HG03558 (cell line): ENCODE measurements around the gene COX7A2L.

Source experiments
- ATAC-seq: cut with Tn5 transposase; IDR thresholded peaks from one replicate; pipeline ENCODE4 v1.9.1; 2021; ENCODE audit warnings: moderate number of reproducible peaks; ENCODE audit not compliant: unreplicated experiment; ENCODE audit errors: extremely low read depth

Gene COX7A2L

DNA sequence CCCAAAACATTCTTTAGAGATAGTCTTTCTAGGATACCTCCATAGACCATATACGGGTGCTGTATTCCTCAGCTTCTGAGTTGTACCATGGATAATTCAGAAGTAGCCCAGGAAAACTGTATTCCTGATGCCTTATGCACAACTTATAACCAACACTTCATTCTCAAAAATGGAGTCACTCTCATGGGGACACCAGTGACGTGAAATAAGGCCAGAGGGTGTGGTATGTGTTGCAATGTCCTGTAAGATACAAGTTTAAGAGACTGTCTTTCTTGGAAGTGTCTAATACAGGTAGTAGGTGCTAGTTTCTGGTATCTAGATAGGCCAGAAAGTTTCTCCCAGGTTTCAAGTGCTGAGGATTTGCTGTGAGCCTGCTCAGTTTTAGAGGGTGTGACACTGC is 36.1 kb downstream of the COX7A2L start:
- no peak for ATAC-seq

DNA sequence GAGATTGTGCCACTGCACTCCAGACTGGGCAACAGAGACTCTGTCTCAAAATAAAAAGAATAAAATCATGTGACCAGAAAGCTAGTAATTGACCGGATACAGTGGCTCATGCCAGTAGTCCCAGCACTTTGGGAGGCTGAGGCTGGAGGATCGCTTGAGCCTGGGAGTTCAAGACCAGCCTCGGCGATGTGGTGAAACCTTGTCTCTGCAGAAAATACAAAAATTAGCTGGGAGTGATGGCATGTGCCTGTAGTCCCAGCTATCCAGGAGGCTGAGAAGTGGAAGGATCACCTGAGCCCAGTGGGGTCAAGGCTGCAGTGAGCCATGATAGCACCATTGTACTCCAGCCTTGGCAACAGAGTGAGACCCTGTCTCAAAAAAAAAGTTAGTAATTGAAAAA is 36.8 kb downstream of the COX7A2L start:
- no peak for ATAC-seq

DNA sequence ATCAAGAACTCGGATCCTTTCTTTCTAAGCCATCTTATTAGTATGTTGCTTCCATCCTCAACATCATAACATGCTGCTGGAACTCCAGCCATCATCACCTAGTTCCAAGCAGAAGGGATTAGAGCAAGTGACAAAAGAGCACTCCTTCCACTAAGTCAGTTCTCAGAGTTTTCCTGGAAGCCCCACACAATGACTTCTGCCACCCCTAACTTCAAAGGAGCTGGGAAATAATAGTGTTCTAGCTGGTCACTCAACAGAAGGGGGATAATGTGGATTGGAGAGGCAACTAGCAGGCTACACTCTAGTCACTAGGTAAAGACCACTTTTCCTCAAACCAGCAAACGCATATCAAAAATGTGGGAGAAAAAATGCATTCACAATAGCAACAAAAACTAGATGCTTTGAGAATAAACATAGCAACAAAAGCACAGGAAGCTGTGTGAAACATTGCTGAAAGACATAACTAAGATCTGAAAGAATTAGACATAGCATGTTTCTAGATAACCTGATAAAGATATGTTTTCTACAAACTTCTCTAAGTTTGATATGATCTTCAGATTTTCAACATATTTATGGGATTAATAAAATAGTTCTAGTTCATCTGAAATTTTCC is 39.5 kb downstream of the COX7A2L start:
- ATAC-seq, result no peak

DNA sequence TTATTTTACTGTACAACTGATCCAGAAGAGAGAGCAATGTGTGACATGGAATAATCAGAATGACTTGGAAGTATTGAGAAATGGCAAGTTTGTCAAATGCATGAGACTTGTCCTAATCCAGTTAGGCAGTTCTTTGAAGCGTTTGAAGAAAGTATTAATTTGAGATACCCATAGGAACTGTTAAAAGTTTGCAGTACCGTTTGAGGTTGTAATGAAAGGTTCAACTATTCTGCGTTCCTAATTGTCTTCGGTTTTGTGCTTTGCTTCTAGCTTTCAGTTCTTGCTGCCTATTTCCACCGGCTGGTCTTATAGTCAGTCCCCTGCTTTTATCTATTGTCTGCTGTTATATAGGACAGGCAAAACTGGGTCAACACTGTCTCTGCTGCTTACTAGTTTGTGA is 41.8 kb downstream of the COX7A2L start:
- no peak for ATAC-seq

DNA sequence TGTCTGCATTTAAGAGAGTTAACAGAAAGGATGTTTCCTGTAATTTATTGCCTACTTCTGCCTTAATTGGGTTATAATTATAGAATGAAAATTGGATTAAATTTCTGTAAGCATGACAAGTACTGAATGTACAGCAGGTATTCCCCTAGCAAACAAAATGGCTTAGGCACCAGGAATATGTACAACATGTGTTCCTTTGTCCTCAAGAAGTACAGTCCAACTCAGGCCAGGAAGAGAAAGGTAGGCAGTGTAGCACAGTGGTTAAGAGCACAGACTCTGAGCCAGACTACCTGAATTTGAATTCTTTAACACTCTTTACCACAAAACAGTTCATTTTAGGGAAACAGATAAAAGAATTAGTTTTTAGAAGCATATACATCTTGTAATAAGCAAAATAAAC is 43.1 kb downstream of the COX7A2L start:
- ATAC-seq, result no peak

DNA sequence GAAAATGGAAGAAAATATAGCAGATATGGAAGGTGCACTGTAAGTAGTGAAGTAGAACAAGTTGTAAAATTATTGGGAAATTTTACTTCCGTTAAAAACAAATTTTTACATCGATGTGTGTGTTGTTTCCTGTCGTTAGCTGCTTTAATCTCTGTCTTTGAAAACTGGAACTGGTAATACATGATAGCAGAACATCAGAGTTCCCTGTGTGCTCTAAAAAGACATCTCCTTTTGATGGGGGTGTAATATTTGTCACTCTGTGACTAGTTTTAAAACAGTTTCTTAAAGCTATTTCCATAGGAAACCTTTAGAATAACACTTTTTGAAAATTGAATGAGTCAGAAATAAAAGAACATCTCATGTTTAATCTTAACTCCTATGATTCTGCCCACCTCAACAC is 43.5 kb downstream of the COX7A2L start:
- ATAC-seq, result no peak

DNA sequence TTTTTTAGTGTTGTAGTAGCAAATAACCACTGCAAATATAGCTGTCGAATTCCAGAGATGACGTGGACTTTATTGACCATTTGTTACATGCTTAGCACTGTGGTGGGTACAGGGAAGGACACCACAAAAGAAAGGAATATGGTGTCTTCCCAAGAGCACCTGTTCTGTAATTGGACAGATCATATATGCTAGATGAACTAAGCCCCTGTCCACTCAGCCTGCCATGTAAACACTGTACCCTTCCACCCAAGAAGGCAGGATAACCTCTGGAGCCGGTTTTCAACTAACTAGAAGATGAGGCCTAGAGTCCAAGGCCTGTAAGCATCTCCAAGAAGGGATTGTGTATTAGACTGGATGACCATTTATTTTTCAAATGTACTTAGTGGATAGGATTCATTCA is 44.1 kb downstream of the COX7A2L start:
- no peak for ATAC-seq

DNA sequence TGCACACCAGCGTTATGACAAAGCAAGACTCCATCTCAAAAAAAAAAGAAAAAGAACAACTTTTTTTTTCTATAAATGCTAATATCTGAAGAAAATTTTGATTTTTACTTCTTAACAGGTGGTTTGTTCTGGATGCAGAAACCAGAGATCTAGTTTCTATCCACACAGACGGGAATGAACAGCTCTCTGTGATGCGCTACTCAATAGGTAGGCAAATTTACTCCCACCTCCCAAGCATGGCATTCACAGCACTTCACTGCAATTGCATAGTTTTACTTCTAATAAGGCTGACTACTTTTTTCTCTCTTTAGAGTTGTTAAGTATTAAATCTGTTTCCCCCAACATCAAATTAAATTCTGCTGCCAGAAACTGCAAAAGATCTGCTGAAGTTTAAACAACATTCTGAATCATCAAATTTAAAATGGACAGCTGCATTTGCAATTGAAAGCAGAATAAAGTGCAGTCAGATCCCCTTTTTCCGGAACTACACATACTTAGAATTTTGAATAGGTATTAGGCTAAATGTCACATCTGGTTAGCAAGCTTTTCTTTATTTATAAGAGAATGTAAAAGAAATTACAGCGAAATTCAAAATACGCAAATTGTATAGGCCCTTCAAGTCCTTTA is 45.1 kb downstream of the COX7A2L start:
- ATAC-seq, result no peak

DNA sequence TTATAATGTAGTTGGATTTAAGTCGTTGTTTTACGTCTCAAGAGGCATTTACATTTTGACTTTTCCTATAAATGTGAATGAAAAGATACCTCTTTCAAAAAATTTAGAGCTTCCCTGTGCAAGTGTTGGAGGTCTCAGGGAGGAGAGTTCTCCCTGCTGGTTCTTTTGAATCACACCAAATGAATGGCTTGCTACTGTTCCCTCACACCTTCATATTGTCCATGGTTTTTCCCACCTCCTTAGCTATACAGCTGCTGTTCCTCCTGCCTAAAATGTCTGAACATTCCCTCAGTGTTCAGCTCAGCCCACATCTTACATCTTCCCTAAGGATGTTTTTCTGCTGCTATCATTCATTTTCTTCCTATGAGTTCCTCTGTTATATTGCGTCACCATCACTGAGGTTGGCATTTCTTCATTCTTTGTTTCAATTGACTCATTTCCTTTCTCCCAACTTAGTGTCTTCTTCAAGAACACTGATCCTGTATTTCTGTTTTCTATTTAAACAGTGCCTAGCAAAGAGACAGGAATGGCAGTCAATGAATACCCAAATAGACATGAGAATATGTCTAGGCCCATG is 46.0 kb downstream of the COX7A2L start:
- ATAC-seq, result no peak

DNA sequence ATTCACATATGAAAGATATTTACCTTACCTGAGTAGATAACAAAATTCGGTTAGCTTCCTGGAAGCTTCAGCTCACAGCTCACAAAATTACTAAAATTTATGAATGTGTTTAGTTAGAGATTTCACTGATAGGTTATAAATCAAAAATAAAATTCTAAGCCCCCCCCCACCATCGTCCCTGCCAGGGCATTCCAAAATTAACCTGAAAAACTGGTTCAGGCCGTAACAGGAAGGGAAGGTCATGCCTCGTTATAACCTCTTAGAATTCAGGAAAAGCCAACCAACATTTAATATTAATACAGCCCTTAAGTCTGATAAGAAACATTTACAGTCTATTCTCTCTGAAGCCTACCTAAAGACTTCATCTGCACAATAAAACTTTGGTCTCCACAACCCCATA is 48.9 kb downstream of the COX7A2L start:
- no peak for ATAC-seq

DNA sequence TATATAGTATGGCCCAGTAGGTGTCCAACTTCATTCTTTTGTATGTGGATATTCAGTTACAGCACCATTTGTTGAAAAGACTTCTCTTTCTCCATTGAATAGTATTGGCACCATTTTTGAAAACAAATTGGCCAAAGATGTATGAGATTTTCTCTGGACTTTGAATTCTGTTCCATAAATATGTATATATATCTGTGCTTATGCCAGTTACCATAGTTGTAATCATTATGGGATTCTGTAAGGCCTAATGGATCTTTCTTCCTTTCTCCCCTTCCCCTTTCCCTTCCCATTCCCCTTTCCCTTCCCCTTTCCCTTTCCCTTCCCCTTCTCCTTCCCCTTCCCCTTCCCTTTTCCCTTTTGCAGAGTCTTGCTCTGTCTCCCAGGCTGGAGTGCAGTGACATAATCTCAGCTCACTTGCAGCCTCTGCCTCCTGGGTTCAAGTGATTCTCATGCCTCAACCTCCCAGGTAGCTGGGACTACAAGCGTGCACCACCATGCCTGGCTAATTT is 51.0 kb downstream of the COX7A2L start:
- ATAC-seq, result no peak

DNA sequence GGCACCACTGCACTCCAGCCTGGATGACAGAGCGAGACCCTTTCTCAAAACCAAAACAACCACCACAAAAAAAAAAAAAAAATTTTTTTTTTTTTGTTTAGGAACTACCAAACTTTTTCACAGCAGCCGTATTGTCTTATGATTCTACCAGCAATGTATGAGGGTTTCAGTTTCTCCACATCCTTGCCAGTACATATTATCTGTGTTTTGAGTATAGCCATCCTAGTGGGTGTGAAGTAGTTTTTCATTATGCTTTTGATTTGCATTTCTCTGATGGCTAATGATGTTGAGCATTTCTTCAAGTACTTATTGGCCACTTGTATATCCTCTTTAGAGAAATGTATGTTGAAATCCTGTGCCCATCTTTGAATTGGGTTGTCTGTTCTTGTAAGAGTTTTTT is 51.7 kb downstream of the COX7A2L start:
- ATAC-seq, result no peak

DNA sequence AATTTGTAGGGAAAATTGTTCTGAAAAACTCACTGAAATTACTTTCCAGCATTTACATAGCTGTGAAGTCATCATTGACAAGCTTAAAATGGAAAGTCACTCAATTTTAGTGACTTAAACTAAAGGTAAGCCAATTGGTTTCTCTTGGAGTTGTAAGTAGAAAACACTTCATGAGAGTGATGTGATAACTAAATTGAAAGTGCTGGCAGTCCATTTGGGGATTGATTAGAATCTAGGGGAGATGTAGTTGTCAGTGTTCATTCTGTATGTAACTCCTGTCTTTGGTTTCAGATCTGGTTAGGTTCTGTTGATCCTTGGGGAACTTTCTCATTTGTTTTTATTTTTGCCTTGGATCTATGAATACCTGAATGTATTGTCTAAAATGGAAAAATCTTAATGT is 53.8 kb downstream of the COX7A2L start:
- ATAC-seq, result no peak

DNA sequence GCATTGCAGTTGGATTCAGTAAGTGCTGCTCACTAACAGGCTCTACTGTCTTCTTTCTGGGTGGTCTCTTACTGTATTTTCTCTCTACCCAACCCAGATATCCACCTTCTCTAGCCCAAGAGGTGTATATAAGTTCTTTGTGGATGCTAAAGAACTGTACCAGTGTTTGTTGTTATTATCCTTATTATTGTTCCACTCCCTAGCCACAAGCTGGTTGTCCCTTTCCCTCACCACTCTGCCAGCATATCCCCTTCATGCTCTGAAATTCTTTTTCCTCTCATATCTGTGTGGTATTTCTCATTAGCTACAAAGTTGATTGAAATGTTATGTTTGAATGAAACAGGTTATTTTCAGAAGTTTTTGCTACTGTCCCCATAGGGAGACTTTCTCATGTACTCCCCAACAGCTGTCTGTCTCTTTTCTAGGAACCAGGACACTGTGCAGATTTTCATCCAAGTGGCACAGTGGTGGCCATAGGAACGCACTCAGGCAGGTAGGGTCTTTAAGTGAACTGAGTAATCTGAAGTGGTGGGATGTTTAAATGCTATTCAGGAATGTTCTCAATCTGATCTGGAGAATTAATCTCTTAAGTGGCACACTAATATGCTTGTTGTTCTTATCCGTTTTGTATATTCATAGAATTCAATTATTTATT is 56.8 kb downstream of the COX7A2L start:
- ATAC-seq, result no peak

DNA sequence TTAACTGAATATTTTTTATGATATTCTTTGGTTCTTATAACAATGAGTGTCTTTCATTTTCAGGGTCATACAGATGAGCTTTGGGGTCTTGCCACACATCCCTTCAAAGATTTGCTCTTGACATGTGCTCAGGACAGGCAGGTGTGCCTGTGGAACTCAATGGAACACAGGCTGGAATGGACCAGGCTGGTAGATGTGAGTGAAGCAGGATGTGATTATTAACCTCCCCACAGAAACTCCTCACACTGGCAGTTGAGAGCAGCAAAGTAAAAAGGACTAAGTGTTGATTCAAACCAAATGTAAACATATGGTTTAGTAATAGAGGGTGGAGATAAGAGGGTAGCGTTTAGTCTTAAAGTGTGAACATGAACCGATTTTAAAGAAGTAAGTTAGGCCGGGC is 57.8 kb downstream of the COX7A2L start:
- no peak for ATAC-seq

DNA sequence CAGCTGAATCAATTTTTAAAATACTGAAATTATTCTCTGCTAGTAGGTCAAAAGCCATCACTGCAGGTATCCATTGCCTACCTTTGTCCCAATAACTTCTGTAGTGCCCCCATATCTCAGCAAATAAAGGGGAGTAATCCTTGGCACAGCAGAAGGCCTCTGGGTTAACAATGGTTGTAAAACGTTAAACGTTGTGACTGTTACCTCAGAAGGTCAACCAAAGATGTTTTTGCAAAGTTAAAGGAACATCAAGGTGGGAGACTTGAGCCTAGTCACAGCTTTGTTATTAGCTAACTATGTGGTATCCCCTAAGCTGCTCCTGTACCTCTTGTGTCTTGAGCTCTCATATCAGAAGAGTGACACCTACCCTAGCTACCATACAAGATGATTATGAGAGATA is 60.5 kb downstream of the COX7A2L start:
- ATAC-seq, result no peak
